GM21515 (cell line): Measurements from ENCODE around the gene PPP1R1B.

Experiments used
- ATAC-seq: cut with Tn5 transposase; IDR thresholded peaks from one replicate; pipeline ENCODE4 v1.9.1; 2021; ENCODE audit not compliant: unreplicated experiment

PPP1R1B gene

GRCh38 chr17:39614545-39615157, 12.1 kb upstream of the PPP1R1B start:
- no peak for ATAC-seq

- no peak for ATAC-seq
Observed at GRCh38 chr17:39615434-39615833, 11.3 kb upstream of the PPP1R1B start.

GRCh38 chr17:39617100-39617445, 9.7 kb upstream of the PPP1R1B start:
- ATAC-seq, result no peak

GRCh38 chr17:39617446-39618245, 9.1 kb upstream of the PPP1R1B start:
- ATAC-seq, result no peak

DNA sequence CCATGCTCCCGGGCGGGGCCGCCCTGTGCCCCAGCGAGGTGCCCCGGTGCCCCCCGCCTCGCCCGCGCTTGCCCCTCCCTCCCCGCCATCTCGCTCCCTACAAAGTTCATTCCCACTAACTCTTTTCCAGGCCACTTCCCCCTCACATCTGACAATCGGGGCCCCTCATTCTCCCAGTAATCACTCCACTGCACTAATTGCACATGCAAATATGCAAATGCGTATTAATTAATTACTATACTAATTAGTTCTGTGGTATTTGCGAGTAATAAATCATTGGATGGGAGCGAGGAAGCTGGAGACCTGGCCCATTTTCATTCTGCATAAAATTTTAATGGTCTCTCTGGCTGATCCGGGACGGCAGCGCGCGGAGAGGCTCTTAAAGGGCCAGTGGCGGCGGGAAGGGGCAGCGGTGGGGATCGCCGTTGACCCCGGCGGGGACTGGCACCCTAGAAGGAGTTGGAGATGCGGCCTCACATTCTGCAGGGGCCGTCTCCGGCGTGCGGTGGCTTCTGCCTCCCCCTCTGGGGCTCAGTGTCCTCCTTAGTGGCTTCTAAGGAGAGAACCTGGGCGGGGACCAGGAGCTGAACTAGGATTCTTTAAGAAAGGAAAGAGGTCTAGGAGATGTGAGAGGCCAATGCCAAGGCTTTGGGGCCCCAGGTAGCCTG, 8.4 kb upstream of the PPP1R1B start:
- no peak for ATAC-seq

GRCh38 chr17:39618956-39619785, 7.6 kb upstream of the PPP1R1B start:
- ATAC-seq, result no peak

DNA sequence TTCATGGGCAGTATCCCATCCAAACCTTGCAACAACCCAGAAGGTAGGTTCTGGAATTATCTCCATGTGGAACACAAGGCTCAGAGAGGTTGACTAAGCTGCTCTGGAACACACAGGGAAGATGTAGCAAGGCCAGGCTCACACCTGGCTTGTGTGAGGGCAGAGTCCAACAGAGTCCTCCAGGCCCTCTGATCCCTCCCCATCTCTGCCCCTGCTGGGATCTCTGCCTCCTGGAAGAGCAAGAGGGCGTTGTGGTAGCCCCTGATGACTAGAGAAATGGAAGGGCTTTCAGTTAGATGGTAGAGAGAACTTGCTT, 7.0 kb upstream of the PPP1R1B start:
- no peak for ATAC-seq

GRCh38 chr17:39621523-39622379, 5.0 kb upstream of the PPP1R1B start:
- ATAC-seq, result peak; percentile 53

GRCh38 chr17:39622380-39623006, 4.3 kb upstream of the PPP1R1B start:
- ATAC-seq, result peak; percentile 6

- ATAC-seq, result no peak
Observed at GRCh38 chr17:39623356-39623950, 3.3 kb upstream of the PPP1R1B start.

GRCh38 chr17:39624313-39624712, 2.4 kb upstream of the PPP1R1B start:
- ATAC-seq, result no peak

DNA sequence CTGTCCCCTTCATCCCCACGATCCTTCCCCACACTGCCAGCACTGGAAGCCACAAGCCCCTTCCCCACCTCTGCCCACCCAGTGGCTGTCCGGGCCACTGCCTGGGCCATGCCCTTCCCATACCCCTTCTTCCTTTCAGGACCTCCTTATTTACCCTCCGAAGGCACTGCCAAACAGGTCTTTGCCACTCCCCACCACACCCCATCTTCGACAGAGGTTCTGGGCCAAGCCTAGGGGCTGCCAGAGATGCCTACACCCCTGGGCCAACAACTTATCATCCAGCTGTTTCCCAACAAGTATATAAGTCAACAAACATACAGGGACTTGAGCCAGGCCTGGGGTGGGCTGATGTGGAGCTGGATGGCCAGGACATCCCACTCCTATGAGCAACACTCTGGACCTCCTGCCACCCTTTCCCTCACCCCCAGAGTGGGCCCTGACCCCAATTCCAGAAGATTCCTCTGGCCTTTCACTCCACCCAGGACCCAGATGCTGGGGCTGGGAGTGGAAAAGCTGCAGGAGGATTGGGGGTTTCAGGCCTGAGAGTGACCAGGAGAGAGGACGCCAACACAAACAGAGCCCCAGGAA, 1.5 kb upstream of the PPP1R1B start:
- no peak for ATAC-seq

DNA sequence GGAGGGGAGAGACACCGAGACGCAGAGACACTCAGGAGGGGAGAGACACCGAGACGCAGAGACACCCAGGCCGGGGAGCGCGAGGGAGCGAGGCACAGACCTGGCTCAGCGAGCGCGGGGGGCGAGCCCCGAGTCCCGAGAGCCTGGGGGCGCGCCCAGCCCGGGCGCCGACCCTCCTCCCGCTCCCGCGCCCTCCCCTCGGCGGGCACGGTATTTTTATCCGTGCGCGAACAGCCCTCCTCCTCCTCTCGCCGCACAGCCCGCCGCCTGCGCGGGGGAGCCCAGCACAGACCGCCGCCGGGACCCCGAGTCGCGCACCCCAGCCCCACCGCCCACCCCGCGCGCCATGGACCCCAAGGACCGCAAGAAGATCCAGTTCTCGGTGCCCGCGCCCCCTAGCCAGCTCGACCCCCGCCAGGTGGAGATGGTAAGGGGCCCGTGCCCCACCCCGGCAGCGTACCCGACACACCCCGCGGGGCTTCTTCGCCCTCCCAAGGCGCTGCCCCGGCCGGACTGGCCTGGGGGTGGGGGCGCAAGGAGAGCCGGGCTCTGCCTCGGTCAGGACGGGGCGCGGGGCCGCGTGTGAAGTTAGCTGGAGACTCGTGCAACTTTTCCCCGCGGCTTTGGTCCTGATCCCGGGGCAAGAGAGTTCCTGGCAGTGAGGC, 427 bp downstream of the PPP1R1B start:
- no peak for ATAC-seq

DNA sequence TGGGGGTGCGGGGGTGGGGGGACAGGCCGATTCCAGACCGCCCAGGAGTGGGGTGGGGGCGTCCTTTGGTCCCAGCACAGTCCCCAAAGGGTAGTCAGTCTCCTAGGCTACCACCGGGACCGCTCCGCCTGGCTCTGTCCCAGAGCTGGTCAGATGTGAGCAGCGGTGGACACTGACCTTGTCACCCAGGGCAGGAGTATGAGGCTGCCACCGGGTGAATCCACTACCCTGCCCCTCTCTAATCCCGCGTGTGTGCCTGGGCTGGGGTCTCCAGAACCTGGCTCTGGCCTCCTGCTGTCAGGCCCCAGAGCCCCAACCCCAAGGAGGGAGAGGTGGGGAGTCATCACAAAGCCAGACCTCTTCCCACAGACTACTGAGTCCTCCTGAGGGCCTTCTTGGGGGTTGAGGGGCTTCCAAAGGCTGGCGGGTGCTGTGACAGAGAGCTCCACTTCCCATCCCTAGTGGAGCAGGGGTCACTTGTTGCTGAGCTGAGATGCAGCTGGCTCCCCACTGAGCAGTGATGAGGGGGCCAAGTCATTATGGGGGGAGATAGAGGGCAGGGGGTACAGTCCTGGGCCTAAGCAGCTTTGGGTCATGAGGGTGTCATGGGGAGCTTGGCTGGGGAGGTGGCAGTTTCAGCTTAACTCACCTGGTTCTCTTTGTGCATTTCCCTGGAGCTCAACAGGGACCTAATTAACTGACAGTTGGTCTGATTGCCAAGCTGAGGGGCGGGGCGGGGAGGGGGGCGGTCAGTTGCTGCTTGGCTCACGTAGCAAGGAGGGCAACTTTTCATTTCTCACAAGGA, 1.2 kb downstream of the PPP1R1B start:
- no peak for ATAC-seq

DNA sequence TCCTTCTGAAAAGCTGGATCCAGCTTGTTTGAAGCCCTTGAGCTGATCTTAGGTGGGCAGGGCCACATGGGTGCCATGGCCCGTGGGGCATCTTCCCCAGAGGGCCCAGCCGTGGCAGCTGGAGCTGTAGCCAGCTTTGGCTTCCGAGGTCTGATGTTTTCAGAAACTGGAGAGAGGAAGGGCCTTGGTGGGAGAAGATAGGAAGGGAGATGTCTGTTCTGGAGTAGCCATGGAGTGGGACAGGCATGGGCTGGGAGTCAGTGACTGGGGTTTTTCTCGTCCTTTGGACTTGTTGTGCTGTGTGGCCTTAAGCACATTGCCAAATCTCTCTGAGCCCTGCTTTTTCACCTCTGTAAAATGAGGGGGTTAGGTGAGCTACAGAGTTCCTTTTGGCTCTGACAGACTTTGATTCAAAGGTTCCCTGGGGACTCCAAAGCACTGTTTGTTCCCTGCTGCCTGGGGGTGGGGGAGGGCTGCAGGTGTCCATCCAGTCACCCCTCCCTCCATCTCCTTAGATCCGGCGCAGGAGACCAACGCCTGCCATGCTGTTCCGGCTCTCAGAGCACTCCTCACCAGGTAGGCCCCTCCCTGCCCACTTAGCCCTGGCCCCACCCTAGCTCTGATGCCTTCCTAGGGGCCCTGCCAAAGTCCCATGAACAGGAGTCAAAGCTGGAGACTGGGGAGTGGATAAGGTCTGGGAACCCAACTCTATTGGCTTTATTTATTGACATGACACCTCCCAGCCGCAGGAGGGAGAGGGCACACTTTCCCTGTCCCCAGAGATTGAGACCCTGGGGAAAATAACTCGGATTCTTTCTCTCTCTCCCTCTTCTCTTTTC, 2.1 kb downstream of the PPP1R1B start:
- ATAC-seq, result no peak

GRCh38 chr17:39629494-39629880, 2.7 kb downstream of the PPP1R1B start:
- ATAC-seq, result no peak

DNA sequence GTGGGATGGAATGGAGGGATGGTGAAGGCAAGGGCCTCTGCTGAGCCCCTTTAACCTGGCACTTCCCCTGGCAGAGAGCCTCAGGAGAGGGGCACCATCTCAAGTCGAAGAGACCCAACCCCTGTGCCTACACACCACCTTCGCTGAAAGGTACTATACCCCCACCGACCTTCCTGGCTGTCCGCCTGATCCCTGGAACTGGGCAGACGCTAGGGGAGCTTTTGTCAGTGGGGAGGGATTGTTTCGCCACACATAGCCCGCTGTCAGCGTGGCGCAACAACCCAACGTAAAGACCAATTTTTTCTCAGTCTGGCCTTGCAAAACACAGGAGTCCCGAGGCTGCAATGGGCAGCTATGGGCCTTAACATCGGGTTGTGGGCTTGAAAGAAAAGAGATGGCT, 3.1 kb downstream of the PPP1R1B start:
- no peak for ATAC-seq
